Measurements from ENCODE around the gene PRKAG1. TPM values are rescaled to one million over a fixed set of nuclear protein-coding genes. Genes with fewer than 3 reads are reported as not detected.

Gene PRKAG1
- total RNA-seq, 2 donors from 2014 or later: 49.5 to 54.8 TPM

DNA sequence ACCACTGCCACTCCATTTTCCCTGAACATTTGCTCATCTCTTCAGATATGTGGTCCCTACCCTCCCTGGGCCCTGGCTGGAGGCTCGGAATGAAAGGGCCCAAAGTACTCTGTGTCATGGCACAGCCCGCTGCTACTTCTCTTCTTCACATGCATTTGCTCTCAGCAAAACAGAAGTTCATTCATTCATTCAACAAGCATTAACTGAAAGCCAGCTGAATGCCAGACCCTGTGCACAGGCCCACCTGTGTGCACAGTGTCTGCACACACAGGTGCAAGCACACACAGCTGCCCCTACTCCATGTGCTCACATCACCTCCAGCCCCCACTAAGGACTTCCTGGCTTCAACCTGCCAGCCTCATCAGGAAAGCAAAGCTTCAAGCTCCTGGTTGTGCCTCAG is 32.7 kb downstream of the PRKAG1 start:
- intact Hi-C loops (cut with DNase I): loop anchor here (5.0 to 10.0 kb wide), 2 partner anchors 64 to 131 kb away; partner anchors contain the start of gene DDX23
- Histone ChIP-seq H3K9me3 (no peaks in the 10 kb centered on the region), H3K9ac (ENCODE audit: low read depth in 2 of 2, low read length in 2 of 2) (no peak overlapping the region), H3K36me3 (no peaks in the 10 kb centered on the region), H3K27me3 (peaks cover 25% of the 10 kb centered on the region), H3K4me1 (peaks cover 7% of the 10 kb centered on the region), H3K27ac (no peak overlapping the region), H3K4me3 (no peak overlapping the region)
- TF ChIP-seq, protein P1, sequence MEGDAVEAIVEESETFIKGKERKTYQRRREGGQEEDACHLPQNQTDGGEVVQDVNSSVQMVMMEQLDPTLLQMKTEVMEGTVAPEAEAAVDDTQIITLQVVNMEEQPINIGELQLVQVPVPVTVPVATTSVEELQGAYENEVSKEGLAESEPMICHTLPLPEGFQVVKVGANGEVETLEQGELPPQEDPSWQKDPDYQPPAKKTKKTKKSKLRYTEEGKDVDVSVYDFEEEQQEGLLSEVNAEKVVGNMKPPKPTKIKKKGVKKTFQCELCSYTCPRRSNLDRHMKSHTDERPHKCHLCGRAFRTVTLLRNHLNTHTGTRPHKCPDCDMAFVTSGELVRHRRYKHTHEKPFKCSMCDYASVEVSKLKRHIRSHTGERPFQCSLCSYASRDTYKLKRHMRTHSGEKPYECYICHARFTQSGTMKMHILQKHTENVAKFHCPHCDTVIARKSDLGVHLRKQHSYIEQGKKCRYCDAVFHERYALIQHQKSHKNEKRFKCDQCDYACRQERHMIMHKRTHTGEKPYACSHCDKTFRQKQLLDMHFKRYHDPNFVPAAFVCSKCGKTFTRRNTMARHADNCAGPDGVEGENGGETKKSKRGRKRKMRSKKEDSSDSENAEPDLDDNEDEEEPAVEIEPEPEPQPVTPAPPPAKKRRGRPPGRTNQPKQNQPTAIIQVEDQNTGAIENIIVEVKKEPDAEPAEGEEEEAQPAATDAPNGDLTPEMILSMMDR (IDR thresholded peaks at IDR 0.05): no peak
- no peak for DNase-seq

DNA sequence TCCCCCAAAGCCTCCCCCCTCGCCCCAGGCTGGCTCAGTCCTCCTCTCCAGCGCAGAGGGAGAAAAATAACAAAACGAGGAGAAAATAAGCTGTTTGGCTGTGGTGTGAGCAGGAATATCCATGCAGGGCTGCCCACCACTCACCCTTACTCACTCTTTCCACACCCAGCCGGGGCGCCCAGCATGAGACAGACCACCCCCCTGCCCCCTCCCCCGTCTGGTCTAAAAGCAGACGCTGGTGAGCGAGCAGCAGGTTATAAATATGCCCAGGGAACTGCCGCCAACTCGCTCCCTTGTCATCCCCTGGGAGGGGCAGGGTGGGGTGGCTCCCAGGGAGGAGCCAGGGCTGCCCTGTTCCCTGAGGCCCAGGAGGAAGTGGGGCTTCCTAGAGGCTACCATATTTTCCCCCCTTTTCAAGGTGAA is 33.1 kb downstream of the PRKAG1 start:
- Histone ChIP-seq H3K9ac (ENCODE audit: low read depth in 2 of 2, low read length in 2 of 2) (no peak overlapping the region), H3K27ac (no peak overlapping the region), H3K4me3 (no peak overlapping the region), H3K9me3 (no peaks in the 10 kb centered on the region), H3K4me1 (peaks cover 11% of the 10 kb centered on the region), H3K36me3 (no peaks in the 10 kb centered on the region), H3K27me3 (peaks cover 29% of the 10 kb centered on the region)
- TF ChIP-seq, protein P1 (IDR thresholded peaks at IDR 0.05): no peak
- intact Hi-C loops (cut with DNase I): loop anchor here (5.0 to 10.0 kb wide), 2 partner anchors 63 to 131 kb away; partner anchors contain the start of gene DDX23
- DNase-seq: peak; percentile 60

DNA sequence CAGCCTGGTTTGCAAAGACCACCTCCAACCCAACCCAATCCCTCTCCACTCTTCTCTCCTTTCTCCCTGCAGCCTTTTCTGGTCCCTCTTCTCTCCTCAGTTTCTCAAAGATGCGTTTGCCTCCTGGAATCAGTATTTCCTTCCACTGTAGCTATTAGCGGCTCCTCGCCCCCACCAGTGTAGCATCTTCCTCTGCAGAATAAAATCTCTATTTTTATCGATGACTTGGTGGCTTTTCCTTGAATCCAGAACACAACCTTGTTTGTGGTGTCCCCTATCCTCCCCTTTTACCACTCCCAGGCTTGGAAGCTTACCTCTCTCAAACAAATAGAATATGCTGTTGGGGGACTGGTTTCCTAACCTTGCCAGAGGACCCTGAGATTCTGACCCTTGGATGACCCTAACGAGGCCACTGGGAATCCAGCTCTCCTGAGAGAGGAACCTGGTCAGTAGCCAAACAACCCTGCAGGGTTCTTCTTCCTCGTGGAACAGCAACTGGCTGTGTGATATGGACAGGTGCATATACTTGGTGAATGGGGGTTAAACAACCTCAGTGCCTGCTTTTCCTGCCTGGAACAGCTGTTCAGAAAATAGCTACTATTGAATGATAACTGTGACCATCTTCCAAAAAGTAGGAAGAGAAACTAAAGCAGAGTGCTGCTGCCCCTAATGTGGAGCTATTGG is 36.0 kb downstream of the PRKAG1 start:
- Histone ChIP-seq H3K9ac (ENCODE audit: low read depth in 2 of 2, low read length in 2 of 2) (no peak overlapping the region), H3K27me3 (peaks cover 59% of the 10 kb centered on the region), H3K9me3 (no peaks in the 10 kb centered on the region), H3K4me1 (peaks cover 36% of the 10 kb centered on the region), H3K36me3 (no peaks in the 10 kb centered on the region), H3K27ac (no peak overlapping the region), H3K4me3 (no peak overlapping the region)
- intact Hi-C loops (cut with DNase I): loop anchor here (10.0 kb wide), 1 partner anchor 128 kb away; the partner anchor contains the start of gene DDX23
- DNase-seq: no peak
- TF ChIP-seq, protein P1 (IDR thresholded peaks at IDR 0.05): no peak

DNA sequence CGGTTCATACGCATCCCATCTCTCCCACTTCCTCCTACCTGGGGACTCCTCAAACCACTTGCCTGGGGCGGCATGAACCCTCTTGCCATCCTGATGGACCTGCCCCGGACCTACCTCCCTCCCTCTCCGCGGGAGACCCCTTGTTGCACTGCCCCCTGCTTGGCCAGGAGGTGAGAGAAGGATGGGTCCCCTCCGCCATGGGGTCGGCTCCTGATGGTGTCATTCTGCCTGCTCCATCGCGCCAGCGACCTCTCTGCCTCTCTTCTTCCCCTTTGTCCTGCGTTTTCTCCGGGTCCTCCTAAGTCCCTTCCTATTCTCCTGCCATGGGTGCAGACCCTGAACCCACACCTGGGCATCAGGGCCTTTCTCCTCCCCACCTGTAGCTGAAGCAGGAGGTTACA is 36.8 kb downstream of the PRKAG1 start:
- Histone ChIP-seq H3K36me3 (no peaks in the 10 kb centered on the region), H3K4me3 (peak overlapping the region; percentile 27), H3K27ac (no peak overlapping the region), H3K27me3 (peaks cover 63% of the 10 kb centered on the region), H3K9me3 (no peaks in the 10 kb centered on the region), H3K4me1 (peaks cover 36% of the 10 kb centered on the region), H3K9ac (ENCODE audit: low read depth in 2 of 2, low read length in 2 of 2) (peak overlapping the region in 1 of 2 donors; percentile 5)
- no peak for DNase-seq
- TF ChIP-seq, protein P1 (IDR thresholded peaks at IDR 0.05): no peak
- intact Hi-C loops (cut with DNase I): loop anchor here (10.0 kb wide), 1 partner anchor 127 kb away; the partner anchor contains the start of gene DDX23

DNA sequence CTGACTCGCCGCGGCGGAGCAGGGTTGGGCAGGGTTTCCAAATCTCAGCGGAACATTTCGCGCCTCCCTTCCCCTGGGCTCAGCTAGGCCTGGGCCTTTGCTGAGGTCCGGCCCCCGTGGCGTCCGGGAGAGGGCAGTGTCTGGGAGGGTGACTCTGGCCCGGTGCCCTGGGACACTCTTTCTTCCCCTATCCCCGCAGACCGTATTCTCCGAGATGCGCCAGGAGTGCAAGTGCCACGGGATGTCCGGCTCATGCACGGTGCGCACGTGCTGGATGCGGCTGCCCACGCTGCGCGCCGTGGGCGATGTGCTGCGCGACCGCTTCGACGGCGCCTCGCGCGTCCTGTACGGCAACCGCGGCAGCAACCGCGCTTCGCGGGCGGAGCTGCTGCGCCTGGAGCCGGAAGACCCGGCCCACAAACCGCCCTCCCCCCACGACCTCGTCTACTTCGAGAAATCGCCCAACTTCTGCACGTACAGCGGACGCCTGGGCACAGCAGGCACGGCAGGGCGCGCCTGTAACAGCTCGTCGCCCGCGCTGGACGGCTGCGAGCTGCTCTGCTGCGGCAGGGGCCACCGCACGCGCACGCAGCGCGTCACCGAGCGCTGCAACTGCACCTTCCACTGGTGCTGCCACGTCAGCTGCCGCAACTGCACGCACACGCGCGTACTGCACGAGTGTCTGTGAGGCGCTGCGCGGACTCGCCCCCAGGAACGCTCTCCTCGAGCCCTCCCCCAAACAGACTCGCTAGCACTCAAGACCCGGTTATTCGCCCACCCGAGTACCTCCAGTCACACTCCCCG is 37.4 kb downstream of the PRKAG1 start:
- no peak for DNase-seq
- Histone ChIP-seq H3K27me3 (peaks cover 61% of the 10 kb centered on the region), H3K36me3 (no peaks in the 10 kb centered on the region), H3K9ac (ENCODE audit: low read depth in 2 of 2, low read length in 2 of 2) (peak overlapping the region; percentile 5 to 28), H3K9me3 (no peaks in the 10 kb centered on the region), H3K4me1 (peaks cover 36% of the 10 kb centered on the region), H3K4me3 (peak overlapping the region; percentile 27), H3K27ac (no peak overlapping the region)
- intact Hi-C loops (cut with DNase I): loop anchor here (10.0 kb wide), 1 partner anchor 126 kb away; the partner anchor contains the start of gene DDX23
- TF ChIP-seq, protein P1 (IDR thresholded peaks at IDR 0.05): no peak
